Esophagus squamous epithelium (tissue), 5 donors: ENCODE measurements around the gene SAPCD2. TPM values are rescaled to one million over a fixed set of nuclear protein-coding genes. Genes with fewer than 3 reads are reported as not detected.
A peak's percentile ranks its signal among the peaks of the same experiment; 100 is the strongest.

ENCODE experiments used
- DNase-seq: peaks from one replicate; lab custom pipeline; 2025; lab: John Stamatoyannopoulos, UW
- H3K27ac ChIP-seq, 4 donors: fragments of 200-600 bp; sonication (generic); one replicate each; pipeline ENCODE4 v1.5.1; 2016 to 2019; ENCODE audit warnings: mild to moderate bottlenecking in 1 of 4
- H3K27me3 ChIP-seq, 4 donors: fragments of 200-600 bp; sonication (generic); 1 replicate in 3 of 4; 2 replicates in 1 of 4; pipeline versions ENCODE4 v1.5.1 to v1.6.0; 2017 to 2021; ENCODE audit warnings: antibody characterized with exemption in 1 of 4
- H3K36me3 ChIP-seq, 3 donors: fragments of 200-600 bp; sonication (generic); one replicate each; pipeline ENCODE4 v1.5.1; 2016 to 2019
- H3K4me1 ChIP-seq, 3 donors: fragments of 200-600 bp; sonication (generic); one replicate each; pipeline ENCODE4 v1.5.1; 2017 to 2019
- H3K4me3 ChIP-seq, 4 donors: fragments of 200-600 bp; sonication (generic); 1 replicate in 3 of 4; 2 replicates in 1 of 4; pipeline ENCODE4 v1.5.1; 2016 to 2019; ENCODE audit warnings: mild to moderate bottlenecking in 2 of 4, moderate library complexity in 1 of 4
- H3K9me3 ChIP-seq, 3 donors: fragments of 200-600 bp; sonication (generic); one replicate each; pipeline ENCODE4 v1.5.1; 2016 to 2019
- POLR2A ChIP-seq, 4 donors: fragments of 450-650 bp; IDR thresholded peaks; one replicate each; pipeline ENCODE4 v1.6.1; 2017; ENCODE audit warnings: antibody characterized with exemption in 4 of 4, mild to moderate bottlenecking in 4 of 4, moderate library complexity in 3 of 4
- WGBS, 2 donors: methylation state at CpG; one replicate each; pipeline ENCODE4 v1.1.5; 2018; 5-methylcytosine and 5-hydroxymethylcytosine counted together
- intact Hi-C: fragments of 100-400 bp; cut with DNase I; formaldehyde crosslinking; loops from one replicate; pipeline ENCODE4 v1.15.0; 2022
- total RNA-seq, 4 donors: library from RNA; depleted of rRNA; stranded (reverse); fragments of >200 nt; gene quantifications; one replicate each; pipeline ENCODE4 v1.1.0, GENCODE V29; 2016
- TF ChIP-seq, protein P1 (sequence below), 6 experiments: fragments of 450-650 bp in 4 of 6; fragments of 200-600 bp in 2 of 6; sonication (generic) in 2 of 6; IDR thresholded peaks; one replicate each; pipeline ENCODE4 v1.5.1; 2016 to 2019; ENCODE audit warnings: antibody characterized with exemption in 6 of 6, mild to moderate bottlenecking in 4 of 6, moderate library complexity in 4 of 6
- donor health status: DM: yes; HTN: yes; CAD: no.

Gene SAPCD2
- total RNA-seq, 4 donors from 2014 or later: 8.2 to 21.2 (median 14.7) TPM

DNA sequence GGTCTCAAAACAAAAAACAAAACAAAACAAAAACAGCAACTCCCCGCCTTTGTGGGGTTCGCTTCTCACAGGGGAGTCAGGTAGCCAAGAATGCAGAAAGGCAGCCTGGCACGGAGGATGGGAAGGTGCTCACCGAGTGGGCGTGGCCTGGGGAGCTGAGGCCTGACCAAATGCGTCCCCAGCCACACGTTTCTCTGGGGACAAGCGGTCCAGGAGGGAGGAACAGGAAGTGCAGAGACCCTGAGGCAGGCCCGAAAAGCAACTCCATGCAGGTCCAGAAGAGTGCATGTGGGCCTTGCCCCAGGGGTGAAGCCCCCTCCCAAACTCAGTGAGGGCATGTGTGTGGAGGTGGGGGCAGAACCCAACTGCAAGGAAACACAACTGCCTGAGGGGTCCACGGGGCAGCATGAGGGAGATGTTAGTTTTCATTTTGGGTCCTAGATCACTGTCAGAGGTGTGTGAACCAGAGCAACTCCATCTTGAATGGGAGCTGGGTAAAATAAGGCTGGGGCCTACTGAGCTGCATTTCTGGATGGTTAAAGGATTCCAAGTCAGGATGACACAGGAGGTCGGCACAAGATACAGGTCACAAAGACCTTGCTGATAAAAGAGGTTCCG, 4.4 kb upstream of the SAPCD2 start:
- H3K27me3 ChIP-seq: peaks cover 0 to 3% (median 0%) of the 10 kb centered on the region in 4 donors
- peak overlapping the region in 1 of 4 donors; percentile 25 for H3K27ac ChIP-seq
- H3K4me1 ChIP-seq: peaks cover 30 to 62% (median 33%) of the 10 kb centered on the region in 3 donors
- 73 to 81% methylated on average over 12 of the region's 12 CpGs for WGBS, 2 donors
- peaks cover 0 to 13% (median 5%) of the 10 kb centered on the region in 3 donors for H3K36me3 ChIP-seq
- no peak for DNase-seq
- TF ChIP-seq POLR2A (IDR thresholded peaks at IDR 0.05): no peak
- TF ChIP-seq, protein P1, sequence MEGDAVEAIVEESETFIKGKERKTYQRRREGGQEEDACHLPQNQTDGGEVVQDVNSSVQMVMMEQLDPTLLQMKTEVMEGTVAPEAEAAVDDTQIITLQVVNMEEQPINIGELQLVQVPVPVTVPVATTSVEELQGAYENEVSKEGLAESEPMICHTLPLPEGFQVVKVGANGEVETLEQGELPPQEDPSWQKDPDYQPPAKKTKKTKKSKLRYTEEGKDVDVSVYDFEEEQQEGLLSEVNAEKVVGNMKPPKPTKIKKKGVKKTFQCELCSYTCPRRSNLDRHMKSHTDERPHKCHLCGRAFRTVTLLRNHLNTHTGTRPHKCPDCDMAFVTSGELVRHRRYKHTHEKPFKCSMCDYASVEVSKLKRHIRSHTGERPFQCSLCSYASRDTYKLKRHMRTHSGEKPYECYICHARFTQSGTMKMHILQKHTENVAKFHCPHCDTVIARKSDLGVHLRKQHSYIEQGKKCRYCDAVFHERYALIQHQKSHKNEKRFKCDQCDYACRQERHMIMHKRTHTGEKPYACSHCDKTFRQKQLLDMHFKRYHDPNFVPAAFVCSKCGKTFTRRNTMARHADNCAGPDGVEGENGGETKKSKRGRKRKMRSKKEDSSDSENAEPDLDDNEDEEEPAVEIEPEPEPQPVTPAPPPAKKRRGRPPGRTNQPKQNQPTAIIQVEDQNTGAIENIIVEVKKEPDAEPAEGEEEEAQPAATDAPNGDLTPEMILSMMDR (IDR thresholded peaks at IDR 0.05): no peak
- no peak overlapping the region for H3K4me3 ChIP-seq
- intact Hi-C loops: no loop called here
- H3K9me3 ChIP-seq: no peaks in the 10 kb centered on the region

DNA sequence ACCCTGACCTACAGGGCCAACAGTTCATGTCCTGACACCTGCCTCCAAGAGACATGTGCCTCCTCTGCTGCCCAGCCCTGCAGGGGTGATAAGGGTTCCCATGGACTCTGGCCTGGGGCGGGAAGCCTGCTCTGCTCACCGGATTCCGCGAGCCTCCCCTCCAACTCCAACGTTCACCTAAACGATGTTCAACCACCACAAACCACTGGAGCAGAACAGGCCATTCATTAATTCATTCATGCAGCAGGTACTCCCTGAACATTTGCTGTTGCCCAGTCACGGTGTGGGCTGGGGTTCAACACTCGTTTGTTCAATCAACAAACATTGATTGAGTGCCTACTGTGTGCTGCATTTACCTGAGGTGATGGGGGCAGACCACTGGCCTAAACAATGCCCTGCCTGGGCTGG, 3.6 kb upstream of the SAPCD2 start:
- no peak for DNase-seq
- intact Hi-C loops: no loop called here
- 88 to 93% methylated on average over 3 to 5 of the region's 8 CpGs for WGBS, 2 donors
- no peak overlapping the region for H3K27ac ChIP-seq
- H3K27me3 ChIP-seq: peaks cover 0 to 11% (median 0%) of the 10 kb centered on the region in 4 donors
- H3K4me3 ChIP-seq: no peak overlapping the region
- TF ChIP-seq POLR2A (IDR thresholded peaks at IDR 0.05): no peak
- H3K36me3 ChIP-seq: peaks cover 0 to 5% (median 0%) of the 10 kb centered on the region in 3 donors
- peaks cover 35 to 62% (median 39%) of the 10 kb centered on the region in 3 donors for H3K4me1 ChIP-seq
- no peaks in the 10 kb centered on the region for H3K9me3 ChIP-seq

DNA sequence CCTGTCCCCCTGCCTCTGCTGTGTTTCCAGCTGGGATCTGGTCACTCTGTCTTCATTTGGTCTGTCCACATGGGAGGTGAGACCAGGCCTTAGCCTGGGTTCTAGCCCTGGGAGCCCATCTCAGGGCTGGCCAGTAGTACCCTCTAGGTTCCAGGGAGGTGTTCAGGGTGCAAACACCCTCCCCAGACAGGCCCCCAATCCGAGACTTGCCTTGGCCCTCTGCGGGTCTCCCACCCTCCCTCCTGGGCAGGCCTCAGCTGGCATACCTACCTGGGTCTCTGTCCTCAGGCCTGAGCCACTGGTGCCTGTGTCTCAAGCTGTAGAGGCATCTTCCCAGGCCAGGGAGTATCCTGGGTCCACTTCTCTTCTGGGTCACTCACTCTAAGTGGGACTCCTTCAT, 925 bp upstream of the SAPCD2 start:
- peak overlapping the region in 1 of 4 donors; percentile 79 for H3K4me3 ChIP-seq
- TF ChIP-seq POLR2A (IDR thresholded peaks at IDR 0.05): no peak
- TF ChIP-seq, protein P1 (IDR thresholded peaks at IDR 0.05): no peak
- no peak for DNase-seq
- 83% methylated on average over 2 of the region's 2 CpGs; no CpG with 5 or more reads in 1 of the 2 donors for WGBS, 2 donors
- no peaks in the 10 kb centered on the region for H3K9me3 ChIP-seq
- H3K4me1 ChIP-seq: peaks cover 29 to 52% (median 31%) of the 10 kb centered on the region in 3 donors
- intact Hi-C loops: no loop called here
- no peaks in the 10 kb centered on the region for H3K36me3 ChIP-seq
- peak overlapping the region; percentile 51 to 84 (median 73) for H3K27ac ChIP-seq
- peaks cover 0 to 23% (median 0%) of the 10 kb centered on the region in 4 donors for H3K27me3 ChIP-seq

DNA sequence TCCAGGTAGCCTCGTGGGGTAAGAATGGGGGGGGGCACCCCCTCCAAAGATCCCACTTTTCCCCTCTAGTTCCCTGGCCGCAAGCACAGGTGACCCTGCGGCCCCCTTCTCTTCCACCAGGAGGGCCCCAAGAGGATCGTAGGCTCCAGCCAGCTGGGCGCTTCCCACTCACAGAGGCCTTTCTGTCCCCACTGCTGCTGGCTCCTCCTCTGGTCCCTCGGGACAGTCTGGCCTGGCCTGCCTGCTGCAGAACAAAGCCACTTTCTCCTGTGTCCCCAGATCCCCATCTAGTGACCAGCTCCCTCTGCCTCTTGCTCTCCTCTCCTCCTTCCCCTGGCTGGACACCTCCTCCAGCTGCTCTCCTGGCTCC, 534 bp upstream of the SAPCD2 start:
- Histone ChIP-seq H3K4me3 (peak overlapping the region; percentile 34 to 79 (median 50)), H3K9me3 (no peaks in the 10 kb centered on the region), H3K4me1 (peaks cover 29 to 52% (median 31%) of the 10 kb centered on the region in 3 donors), H3K27me3 (peaks cover 0 to 23% (median 0%) of the 10 kb centered on the region in 4 donors), H3K27ac (peak overlapping the region; percentile 51 to 84 (median 73)), H3K36me3 (no peaks in the 10 kb centered on the region)
- WGBS, 2 donors: 17 to 20% methylated on average over 5 of the region's 6 CpGs
- TF ChIP-seq, protein P1 (IDR thresholded peaks at IDR 0.05): peak in 1 of 6 experiments; percentile 26
- TF ChIP-seq POLR2A (IDR thresholded peaks at IDR 0.05): no peak
- intact Hi-C loops: no loop called here
- DNase-seq: no peak

DNA sequence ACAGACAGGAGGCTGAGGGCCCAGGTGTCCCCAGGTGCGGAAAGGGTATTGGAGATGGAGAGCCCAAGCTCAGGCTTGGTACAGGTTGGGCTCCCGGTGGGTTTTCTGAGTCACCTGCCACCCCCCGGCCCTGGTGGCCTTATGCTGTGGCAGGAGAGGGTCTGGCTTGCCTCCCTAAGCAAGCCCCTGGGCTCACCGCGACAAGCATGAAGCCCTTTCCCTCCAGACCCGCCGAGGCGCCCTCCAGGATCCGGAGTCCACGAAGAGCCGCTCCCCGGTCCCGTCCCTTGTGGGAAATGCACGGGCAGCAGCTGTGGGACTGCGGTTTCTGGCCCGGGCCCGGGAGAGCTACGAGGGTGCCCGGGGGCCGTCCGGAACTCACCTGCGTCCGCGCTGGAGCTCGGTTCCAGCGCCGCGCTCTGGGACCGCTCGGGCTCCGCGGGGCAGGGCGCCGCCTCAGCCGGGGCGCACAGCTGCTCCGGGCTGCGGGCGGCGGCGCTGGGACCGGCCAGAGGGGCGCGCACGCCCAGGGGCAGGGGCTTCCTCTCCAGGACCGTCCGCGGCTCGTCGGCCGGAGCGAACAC, 757 bp downstream of the SAPCD2 start:
- WGBS, 2 donors: 18% methylated on average over 3 of the region's 52 CpGs; no CpG with 5 or more reads in 1 of the 2 donors
- H3K9me3 ChIP-seq: no peaks in the 10 kb centered on the region
- peaks cover 0 to 23% (median 0%) of the 10 kb centered on the region in 4 donors for H3K27me3 ChIP-seq
- no peaks in the 10 kb centered on the region for H3K36me3 ChIP-seq
- TF ChIP-seq, protein P1 (IDR thresholded peaks at IDR 0.05): no peak
- TF ChIP-seq POLR2A (IDR thresholded peaks at IDR 0.05): no peak
- peak overlapping the region in 2 of 4 donors; percentile 51 to 84 for H3K27ac ChIP-seq
- intact Hi-C loops: no loop called here
- peaks cover 20 to 51% (median 31%) of the 10 kb centered on the region in 3 donors for H3K4me1 ChIP-seq
- DNase-seq: no peak
- H3K4me3 ChIP-seq: peak overlapping the region; percentile 34 to 79 (median 50)
